HS-5 (cell line): Measurements from ENCODE around the gene LDB2.

Source experiments
- DNase-seq: peaks from one replicate; pipeline ENCODE4 v3.0.0-alpha.2; 2012; ENCODE audit warnings: low read depth

LDB2 gene

DNA sequence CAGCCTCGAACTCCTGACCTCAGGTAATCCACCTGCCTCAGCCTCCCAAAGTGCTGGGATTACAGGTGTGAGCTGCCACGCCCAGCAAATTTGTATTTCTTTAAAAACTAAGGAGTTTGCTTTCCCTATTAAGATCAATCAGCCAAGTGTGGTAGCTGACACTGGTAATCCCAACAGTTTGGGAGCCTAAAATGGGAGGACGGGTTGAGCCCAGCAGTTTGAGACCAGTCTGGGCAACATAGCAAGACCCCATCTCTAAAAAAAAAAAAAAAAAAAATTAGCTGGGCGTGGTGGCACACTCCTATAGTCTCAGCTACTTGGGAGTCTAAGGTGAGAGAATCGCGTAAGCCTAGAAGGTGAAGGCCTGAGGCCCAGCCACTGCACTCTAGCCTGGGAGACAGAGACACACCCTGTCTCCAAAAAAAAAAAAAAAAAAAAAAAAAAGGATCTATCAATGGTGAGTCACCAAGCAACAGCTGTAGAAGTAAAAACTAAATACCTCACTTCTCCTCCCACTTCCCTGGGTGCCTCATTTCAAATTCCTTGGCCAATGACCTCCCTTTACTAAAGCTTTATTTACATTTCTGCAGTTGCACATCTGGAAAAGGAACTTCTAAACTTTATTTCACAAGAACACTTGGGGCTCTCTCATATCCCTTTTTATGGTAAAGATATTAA is 54.5 kb downstream of the LDB2 start:
- DNase-seq: peak; percentile 61

DNA sequence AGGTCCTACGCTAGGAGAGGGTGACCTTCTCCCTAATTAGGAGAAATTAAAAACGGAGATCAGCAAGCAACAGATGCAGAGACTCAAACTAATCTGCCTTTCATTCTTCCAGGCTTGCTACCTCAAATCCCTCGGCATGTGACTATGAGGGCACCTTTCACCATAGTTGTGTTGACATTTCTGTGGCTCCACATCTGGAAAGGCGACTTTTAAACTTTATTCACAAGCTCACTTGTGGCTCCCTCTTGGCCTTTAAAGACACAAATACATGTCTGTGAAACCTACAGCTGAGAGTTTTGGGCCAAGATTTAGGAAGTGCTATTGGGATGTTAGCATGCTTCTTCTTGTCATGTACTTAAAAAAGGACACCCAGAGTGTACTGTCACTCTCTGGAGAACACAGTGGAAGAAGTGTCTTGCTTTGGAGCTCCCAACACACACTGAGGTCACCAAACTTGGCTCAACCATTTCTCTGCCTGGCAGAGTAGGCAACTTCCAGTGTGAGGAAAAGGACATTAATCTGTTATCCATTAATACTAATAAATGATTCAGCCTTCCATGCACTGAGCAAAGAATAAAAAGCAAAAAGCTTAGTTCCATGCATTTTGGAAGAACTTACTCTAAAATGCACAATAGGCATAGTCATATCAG is 60.1 kb downstream of the LDB2 start:
- no peak for DNase-seq

DNA sequence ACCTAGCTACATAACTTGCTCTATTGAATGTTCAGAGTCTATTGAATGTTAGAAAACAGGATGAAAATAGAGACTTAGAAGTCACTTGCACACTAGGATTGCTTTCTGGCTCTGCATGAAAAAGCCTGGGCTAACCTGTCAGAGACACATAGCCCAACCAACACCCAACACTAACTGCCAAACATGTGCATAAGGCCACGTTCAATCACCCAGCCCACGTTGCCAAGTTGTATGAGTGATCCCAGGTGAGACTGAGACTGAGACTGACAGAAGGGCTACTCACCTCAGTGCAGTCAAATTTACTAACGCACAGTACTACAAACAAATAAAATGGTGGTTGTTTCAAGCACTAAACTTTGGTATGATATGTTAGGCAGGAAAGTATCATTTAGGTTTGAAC is 61.0 kb downstream of the LDB2 start:
- no peak for DNase-seq

DNA sequence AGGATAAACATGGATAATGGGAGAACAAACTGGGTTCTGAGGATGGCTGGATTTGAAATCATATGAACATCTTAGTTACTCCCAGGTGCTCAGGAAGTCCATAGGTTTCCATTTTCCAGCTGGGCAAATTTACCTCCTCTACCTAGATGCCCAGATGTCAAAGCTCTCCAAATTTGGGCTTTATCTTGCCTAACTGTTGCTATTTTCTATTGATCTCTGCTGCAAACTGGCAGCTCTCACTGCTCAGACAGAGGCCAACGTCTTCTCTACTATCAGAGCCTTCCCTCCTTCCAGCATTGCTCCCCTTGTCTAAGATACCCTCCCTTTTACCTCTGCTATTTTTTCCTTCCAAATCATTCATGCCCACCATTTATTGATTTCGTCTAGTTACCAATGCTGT is 62.1 kb downstream of the LDB2 start:
- DNase-seq: no peak

DNA sequence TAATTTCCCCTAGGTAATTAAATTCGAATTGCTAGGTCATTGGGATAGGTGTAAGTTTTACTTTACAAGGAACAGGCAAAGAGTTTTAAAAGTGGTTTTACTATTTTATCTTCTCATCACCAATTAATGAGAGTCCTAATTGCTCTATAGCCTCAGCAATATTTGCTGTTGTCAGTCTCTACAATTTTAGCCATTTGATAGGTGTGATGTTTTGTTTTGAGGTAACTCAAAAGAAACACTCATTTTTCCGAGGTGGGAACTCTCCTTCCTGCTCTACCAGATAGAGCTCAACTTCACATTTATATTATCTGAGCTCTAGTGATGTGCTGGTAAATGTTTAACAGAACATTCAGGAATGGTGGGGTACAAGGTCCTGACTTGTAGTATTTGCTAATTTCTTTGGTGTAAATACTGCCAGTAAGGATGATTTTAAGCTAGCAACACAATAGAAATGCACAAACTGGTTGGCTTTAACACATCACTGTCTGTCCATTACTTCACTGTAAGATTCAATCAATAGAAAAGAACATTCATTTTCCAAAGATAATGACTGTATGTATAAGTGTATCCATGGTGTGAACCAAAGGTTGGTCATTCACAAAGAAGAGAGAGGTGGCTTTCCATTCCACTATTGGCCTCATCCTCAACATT is 62.7 kb downstream of the LDB2 start:
- DNase-seq: no peak

DNA sequence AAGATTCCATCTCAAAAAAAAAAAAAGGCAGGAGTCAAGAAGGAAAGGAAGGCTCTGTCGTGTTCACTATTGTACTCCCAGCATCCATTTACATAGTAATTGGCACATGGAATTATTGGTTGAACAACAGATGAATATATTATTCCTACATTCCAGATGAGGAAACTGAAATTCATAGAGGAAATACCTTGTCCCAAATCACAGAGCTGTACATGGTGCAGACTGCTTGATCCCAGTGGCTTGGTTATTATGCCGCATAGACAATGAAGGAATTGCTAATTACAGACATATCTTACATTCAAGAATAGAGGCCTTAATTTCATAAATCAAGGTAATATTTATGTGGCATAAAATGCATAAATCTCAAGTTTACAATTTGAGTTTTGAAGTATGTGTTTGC is 63.6 kb downstream of the LDB2 start:
- DNase-seq: no peak

DNA sequence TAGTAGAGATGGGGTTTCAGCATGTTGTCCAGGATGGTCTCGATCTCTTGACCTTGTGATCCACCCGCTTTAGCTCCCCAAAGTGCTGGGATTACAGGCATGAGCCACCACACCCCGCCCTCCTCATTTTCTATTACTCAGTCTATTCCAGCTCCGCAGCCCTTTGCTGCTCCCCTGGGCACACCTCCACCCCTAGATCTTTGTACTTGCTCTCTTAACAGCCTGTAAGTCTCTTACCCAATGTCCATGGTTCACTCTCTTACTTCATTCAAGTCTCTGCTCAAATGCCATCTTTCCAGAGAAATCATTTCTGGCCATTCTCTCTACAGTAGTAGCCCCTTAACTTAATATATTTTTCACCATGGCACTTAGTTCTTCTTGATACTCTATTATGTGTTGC is 64.7 kb downstream of the LDB2 start:
- DNase-seq: no peak

DNA sequence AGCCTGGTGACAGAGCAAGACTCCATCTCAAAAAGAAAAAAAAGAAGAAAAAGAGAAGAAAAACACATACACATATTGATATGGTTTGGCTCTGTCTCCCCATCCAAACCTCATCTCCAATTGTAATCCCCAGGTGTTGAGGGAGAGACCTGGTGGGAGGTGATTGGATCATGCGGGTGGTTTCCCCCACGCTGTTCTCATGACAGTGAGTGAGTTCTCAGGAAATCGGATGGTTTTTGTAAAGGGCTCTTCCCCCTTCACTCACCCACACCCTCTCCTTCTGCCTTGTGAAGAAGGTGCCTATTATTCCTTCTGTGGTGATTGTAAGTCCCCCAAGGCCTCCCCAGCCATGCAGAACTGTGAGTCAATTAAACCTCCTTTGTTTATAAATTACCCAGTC is 68.4 kb downstream of the LDB2 start:
- no peak for DNase-seq

DNA sequence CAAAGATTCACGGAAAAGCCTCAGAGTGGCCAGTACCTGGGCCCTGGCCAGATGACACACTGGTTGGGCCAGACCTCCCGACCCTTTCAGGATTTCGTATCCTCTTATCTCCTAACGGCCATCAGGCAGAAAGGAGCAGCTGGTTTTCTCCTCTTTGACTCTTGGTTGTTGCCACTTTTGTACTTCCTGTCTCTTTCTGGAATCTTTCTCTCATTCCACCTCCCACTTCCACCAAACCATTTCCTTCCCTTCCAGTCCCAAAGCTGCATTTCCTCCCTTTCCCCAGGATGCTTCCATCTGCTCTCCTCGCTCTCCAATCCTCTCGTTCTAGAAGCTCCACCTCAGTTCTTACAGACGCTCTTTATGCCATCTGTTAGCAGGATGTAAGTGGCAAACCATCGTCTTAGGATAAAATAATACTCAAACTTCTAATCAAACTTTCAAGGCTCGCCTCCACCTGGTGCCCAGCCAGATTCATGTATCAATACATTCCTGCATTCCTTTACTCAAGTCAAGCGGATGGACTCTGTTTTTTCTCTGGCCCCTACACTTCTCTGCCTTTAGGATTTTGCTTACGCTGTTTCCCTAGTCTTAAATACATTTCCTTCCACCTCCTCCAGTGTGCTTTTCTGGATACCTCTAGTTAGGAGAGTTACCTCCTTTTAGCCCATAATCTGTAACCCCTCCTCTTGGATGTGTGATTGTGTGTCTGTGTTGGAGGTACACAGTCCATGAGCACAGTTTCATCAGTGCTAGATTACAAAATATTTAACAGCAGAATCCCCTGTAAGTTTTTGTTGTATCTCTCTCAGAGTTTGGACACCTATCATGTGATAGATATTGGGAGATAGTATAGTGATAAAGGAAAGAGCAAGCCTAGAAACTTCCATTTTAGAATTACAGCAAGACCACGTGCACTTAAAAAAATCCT is 70.4 kb downstream of the LDB2 start:
- no peak for DNase-seq

DNA sequence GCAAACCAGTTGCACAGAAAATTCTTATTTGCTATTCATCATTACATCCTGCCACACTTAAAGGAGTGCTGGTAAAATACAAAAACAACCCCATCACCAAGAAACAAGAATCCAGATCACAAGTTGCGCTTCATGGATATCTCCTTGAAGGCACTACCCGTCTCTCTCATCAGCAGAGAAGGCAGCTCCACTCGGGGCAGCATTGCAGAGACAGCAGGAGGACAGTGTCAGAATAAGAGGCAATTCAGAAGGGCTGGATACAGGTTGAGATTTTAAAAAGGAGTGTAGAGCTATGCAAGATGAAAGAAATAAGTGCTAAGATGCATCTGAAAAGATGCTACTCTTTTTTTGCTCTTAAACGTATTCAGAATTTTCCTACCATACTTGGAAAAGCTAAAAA is 71.4 kb downstream of the LDB2 start:
- DNase-seq: no peak

DNA sequence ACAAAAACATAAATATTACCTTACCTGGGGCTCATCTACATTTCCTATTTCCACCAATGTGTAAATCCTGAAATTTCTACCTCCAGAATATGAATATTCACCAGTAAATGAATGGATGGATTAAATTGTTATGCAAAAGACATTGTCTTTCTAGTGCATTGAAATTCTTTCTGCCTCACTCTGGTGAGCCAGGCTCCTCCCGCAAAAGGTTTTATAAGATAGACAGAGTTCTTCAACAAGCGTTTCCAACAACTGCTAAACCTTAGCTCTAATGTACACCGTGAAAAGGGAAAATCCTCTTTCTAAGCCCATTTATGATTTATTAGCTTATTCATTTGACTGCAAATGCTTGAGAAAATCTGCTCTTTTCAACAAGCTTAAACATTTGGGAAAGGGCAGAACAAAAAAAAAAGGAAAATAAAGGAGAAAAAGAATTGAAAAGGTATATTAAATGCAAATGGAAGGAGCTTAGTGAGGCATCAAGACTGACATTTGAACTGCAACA is 72.0 kb downstream of the LDB2 start:
- no peak for DNase-seq

DNA sequence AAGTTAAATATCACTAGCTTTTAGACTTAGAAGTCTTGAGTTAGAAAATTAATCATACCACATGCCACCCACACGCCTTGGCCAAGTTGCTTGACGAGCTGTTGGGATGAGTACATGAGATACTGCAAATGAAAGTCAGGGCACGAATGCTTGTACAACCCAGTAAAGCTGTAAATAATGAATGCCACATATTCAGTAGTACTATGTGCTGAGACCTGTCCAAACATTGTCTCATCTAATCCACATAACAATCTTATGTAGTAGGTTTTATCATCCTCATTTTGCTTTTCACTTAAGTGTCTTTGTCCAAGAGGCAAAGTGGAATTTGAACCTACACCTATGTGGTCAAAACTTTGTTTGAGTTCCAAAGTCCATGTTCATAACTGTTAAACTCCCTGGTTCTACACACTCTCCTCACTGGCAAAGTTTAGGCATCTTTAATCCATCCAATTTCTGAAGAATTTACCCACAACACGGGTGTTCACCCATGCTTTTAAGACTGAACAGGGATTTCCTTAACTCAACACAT is 74.1 kb downstream of the LDB2 start:
- no peak for DNase-seq

DNA sequence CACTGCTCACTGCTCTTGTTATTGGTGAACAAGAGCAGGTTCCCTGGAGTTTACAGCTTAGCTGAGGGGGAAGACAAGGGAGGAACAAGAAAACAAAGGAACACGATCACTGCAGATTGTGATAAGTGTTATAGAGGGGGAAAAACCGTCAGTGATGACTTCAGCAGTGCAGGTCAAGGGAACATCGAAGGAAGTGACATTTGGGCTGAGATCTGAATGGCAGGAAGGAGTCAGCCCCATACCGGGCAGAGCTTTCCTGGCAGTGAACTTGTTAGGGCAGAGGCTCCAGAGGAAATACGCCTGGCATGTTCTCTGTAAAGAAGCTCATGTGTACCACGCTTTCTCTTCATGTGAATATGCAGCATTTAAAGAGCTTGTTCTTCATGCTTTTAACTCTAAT is 78.1 kb downstream of the LDB2 start:
- no peak for DNase-seq

DNA sequence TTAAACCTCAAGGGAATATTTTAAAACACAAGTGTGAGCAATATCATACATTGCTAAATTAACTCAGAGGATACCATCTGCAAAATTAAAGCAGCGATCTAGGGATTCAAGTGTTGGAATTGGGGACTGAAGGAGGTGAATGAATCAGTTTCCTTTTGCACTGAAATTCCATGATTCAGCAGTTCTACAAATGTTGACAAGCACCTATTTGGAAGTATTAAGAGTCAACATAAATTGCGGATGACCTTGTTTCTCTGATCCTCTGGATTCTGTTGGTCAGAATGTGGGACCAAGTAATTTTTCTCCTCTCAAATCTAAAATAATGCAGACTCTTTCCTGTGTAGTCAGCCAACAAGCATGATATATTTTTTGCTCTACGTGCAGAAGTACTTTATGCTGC is 78.8 kb downstream of the LDB2 start:
- DNase-seq: no peak

DNA sequence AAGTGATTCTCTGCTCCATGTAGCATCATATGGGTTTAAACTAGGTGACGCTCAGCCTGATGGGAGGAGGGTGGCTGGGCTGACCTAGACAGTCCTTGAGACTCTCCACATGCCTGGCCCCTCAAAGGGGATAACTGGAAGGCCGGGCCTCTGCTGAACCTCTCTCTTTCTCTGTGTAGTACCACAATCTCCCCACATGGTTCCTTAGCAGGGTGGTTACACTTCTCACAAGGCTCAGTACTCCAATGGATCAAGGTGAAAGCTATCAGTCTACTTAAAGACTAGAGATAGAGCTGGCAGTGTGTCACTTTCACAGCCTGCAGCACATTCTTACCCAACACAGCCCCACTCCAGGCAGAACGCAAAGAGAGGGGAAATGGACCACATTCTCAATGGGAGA is 80.4 kb downstream of the LDB2 start:
- DNase-seq: no peak

DNA sequence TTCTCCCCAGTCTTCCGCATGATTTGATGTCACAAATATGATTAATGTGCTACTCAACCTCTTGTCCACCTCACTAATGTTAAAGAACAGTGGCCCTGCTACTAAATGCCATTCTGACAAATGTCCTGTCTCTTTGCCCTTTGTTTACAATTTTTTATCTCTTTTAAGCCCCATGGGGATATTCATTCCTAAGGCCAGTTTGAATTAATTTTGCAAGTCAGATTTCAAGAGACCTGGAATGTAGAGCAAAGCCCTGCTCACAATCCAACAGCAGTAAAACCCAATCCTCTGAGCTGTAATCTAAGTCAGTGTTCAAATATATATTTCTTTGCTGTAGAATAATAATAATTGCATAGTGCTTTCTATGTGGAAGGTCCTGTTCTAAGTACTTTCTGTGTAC is 81.2 kb downstream of the LDB2 start:
- DNase-seq: no peak

DNA sequence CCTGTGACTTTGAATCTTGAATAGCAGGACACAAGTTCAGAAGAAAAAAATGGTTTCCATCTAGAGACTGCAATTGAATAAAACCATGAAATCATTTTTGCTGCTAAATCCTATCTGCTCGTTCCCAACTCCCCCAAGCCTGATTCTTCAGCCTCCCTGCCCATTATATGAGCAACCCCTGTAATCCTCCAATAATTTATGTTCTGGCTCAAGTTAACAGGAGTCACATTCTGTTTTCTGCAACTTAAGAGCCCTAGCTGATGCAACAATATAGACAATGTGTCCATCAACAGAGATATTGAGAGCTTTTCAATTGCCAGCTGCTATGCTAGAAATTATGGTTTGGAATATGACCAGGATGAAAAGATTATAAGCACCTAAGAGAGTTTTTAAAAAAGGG is 84.1 kb downstream of the LDB2 start:
- DNase-seq: no peak

DNA sequence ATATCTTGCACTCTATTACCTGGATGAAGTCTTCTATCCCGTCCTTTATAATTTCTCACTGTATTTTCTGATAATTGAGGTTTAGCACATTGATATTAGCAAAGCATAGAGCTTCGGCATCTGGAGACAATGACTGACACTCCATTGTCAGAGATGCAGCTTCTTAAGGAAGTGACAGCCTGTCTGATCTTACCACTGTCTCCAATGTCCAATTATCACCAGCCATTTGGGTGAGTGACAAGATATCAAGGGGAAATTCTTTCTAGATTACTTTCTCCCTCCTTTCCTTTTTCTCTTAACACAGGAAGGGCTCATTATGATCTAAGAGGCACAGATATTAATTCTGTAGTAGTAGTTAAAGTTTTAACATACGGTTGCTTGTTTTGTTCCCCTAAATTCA is 86.4 kb downstream of the LDB2 start:
- no peak for DNase-seq

DNA sequence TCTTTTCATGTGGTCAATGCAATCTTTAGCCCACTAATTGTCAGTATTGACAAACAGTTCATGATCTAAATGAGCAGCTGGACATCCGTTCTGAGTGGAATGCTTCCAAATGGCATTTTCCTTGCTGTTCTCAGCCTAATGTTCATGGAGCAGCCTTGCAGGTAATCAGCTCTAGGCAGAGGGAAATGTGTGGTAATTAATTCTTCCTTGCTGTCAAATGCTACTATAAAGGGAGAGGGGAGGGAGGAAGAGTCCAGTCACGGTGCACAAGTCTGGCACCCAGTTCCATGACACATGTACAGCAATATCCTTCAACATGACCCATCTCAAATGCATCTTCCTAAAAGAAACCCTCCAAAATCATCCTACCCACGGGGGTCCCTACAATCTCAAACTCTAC is 88.5 kb downstream of the LDB2 start:
- no peak for DNase-seq

DNA sequence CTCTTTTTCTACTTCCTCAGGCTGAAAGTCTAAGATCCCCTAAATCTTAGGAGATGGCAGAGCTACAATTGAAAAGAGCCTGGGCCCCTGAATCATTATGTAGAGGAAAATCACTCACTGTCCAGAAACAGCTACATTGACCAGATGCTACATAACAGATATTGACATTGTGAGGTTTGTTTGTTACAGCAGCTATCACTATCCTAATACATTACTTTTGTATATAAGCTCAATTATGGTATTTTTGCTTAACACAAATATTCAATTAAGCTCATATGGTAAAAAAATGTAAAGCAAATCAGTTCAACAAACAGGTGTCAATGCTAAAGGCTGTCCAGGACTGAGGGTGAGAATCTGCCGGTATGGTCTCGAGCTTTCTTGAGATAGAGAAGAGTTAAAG is 89.4 kb downstream of the LDB2 start:
- no peak for DNase-seq

DNA sequence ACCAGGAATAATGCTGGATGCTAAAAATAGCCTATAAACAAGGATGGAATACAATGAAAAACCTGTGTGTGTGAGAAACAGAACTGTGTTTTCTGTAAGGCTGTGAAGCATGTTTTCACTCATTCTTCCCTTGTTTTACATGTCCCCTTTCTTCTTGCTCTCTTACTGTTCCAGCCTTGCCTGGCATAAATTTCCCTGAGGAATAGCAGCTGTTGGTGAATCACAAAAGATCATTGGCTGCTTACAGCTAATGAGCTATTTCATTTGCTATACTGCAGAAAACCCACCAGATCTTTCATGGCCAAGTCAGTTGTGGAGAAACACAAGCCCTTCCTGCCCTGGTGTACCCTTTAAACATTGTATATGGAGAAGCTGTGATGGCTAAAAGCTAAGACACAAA is 91.1 kb downstream of the LDB2 start:
- no peak for DNase-seq

DNA sequence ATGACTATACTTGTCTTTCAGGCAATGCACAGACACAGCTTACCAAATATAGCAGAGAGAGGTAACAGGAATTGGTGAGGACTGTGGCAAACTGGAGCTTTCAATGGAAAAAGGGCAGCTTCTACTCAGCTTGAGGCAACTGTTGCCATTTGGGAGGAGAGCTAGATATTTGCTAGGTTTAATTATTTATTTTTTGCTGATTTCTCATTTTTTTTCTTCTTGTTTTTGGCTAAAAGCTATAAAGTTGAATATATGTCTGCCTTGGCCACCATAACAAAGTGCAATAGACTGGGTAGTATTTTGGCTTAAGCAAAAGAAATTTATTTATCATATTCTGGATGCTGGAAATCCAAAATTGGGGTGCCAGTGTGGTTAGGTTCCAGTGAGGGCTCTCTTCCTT is 93.9 kb downstream of the LDB2 start:
- no peak for DNase-seq
